HEK293 (cell line): Measurements from ENCODE around the gene TMEM143.
A peak's percentile ranks its signal among the peaks of the same experiment; 100 is the strongest.

ENCODE experiments used
- KLF1 ChIP-seq: fragments of 450-650 bp; formaldehyde crosslinking; IDR thresholded peaks from 2 replicates; pipeline ENCODE4 v1.5.1; 2016; ENCODE audit warnings: missing biosample characterization, missing genetic modification characterization
- MZF1 ChIP-seq: fragments of 450-650 bp; formaldehyde crosslinking; IDR thresholded peaks from 2 replicates; pipeline ENCODE4 v1.5.1; 2017; ENCODE audit warnings: missing biosample characterization, missing genetic modification characterization, borderline replicate concordance
- OVOL3 ChIP-seq: fragments of 450-650 bp; formaldehyde crosslinking; IDR thresholded peaks from 2 replicates; pipeline ENCODE4 v1.5.1; 2016; ENCODE audit warnings: missing biosample characterization, missing genetic modification characterization
- ZBTB20 ChIP-seq: fragments of 450-650 bp; formaldehyde crosslinking; IDR thresholded peaks from 2 replicates; pipeline ENCODE4 v1.5.1; 2016; ENCODE audit warnings: missing biosample characterization, missing genetic modification characterization
- ZFP3 ChIP-seq: fragments of 450-650 bp; formaldehyde crosslinking; IDR thresholded peaks from 2 replicates; pipeline ENCODE4 v1.5.1; 2016; ENCODE audit warnings: low read depth, missing biosample characterization, missing genetic modification characterization
- ZNF202 ChIP-seq: fragments of 450-650 bp; formaldehyde crosslinking; IDR thresholded peaks from 2 replicates; pipeline ENCODE4 v1.5.1; 2016; ENCODE audit warnings: missing biosample characterization, missing genetic modification characterization, borderline replicate concordance
- ZNF239 ChIP-seq: fragments of 450-650 bp; formaldehyde crosslinking; IDR thresholded peaks from 2 replicates; pipeline ENCODE4 v1.5.1; 2016; ENCODE audit warnings: missing biosample characterization, missing genetic modification characterization
- ZNF510 ChIP-seq: fragments of 450-650 bp; formaldehyde crosslinking; IDR thresholded peaks from 2 replicates; pipeline ENCODE4 v1.5.1; 2018; ENCODE audit warnings: mild to moderate bottlenecking, missing genetic modification characterization, missing biosample characterization; ENCODE audit not compliant: insufficient replicate concordance
- ZNF521 ChIP-seq: fragments of 450-650 bp; formaldehyde crosslinking; IDR thresholded peaks from 2 replicates; pipeline ENCODE4 v1.5.1; 2017; ENCODE audit warnings: missing biosample characterization, mild to moderate bottlenecking, missing genetic modification characterization
- ZNF555 ChIP-seq: fragments of 450-650 bp; formaldehyde crosslinking; conservative IDR thresholded peaks from 2 replicates; pipeline ENCODE4 v1.5.1; 2017; ENCODE audit warnings: missing biosample characterization, mild to moderate bottlenecking, missing genetic modification characterization, inconsistent platforms
- ZNF558 ChIP-seq: fragments of 450-650 bp; formaldehyde crosslinking; IDR thresholded peaks from 2 replicates; pipeline ENCODE4 v1.5.1; 2016; ENCODE audit warnings: missing biosample characterization, missing genetic modification characterization
- ZNF610 ChIP-seq: fragments of 450-650 bp; formaldehyde crosslinking; IDR thresholded peaks from 2 replicates; pipeline ENCODE4 v1.5.1; 2016; ENCODE audit warnings: missing biosample characterization, missing genetic modification characterization, borderline replicate concordance
- ZNF785 ChIP-seq: fragments of 450-650 bp; formaldehyde crosslinking; IDR thresholded peaks from 2 replicates; pipeline ENCODE4 v1.5.1; 2016; ENCODE audit warnings: missing biosample characterization, missing genetic modification characterization
- ZNF792 ChIP-seq: fragments of 450-650 bp; formaldehyde crosslinking; IDR thresholded peaks from 2 replicates; pipeline ENCODE4 v1.5.1; 2016; ENCODE audit warnings: missing biosample characterization, missing genetic modification characterization
- ZSCAN30 ChIP-seq: fragments of 450-650 bp; IDR thresholded peaks from 2 replicates; pipeline ENCODE4 v1.5.1; 2018; ENCODE audit warnings: missing biosample characterization, mild to moderate bottlenecking, missing genetic modification characterization, moderate library complexity
- ZSCAN5A ChIP-seq: fragments of 450-650 bp; formaldehyde crosslinking; IDR thresholded peaks from 2 replicates; pipeline ENCODE4 v1.5.1; 2016; ENCODE audit warnings: missing biosample characterization, missing genetic modification characterization
- TF ChIP-seq, protein P1 (sequence below): fragments of 450-650 bp; formaldehyde crosslinking; conservative IDR thresholded peaks from 2 replicates; pipeline ENCODE4 v1.5.1; 2016; ENCODE audit warnings: low read depth, missing biosample characterization, missing genetic modification characterization
- TF ChIP-seq, protein P2 (sequence below): fragments of 450-650 bp; formaldehyde crosslinking; IDR thresholded peaks from 2 replicates; pipeline ENCODE4 v1.5.1; 2016; ENCODE audit warnings: missing biosample characterization, missing genetic modification characterization
- TF ChIP-seq, protein P3 (sequence below): fragments of 450-650 bp; formaldehyde crosslinking; IDR thresholded peaks from 2 replicates; pipeline ENCODE4 v1.5.0; 2017; ENCODE audit warnings: missing biosample characterization, missing genetic modification characterization, borderline replicate concordance
- TF ChIP-seq, protein P4 (sequence below): fragments of 450-650 bp; formaldehyde crosslinking; IDR thresholded peaks from 2 replicates; pipeline ENCODE4 v1.5.1; 2016; ENCODE audit warnings: missing biosample characterization, missing genetic modification characterization
- TF ChIP-seq, protein P5 (sequence below): fragments of 450-650 bp; formaldehyde crosslinking; IDR thresholded peaks from 2 replicates; pipeline ENCODE4 v1.5.1; 2016; ENCODE audit warnings: missing biosample characterization, missing genetic modification characterization

The TMEM143 gene

DNA sequence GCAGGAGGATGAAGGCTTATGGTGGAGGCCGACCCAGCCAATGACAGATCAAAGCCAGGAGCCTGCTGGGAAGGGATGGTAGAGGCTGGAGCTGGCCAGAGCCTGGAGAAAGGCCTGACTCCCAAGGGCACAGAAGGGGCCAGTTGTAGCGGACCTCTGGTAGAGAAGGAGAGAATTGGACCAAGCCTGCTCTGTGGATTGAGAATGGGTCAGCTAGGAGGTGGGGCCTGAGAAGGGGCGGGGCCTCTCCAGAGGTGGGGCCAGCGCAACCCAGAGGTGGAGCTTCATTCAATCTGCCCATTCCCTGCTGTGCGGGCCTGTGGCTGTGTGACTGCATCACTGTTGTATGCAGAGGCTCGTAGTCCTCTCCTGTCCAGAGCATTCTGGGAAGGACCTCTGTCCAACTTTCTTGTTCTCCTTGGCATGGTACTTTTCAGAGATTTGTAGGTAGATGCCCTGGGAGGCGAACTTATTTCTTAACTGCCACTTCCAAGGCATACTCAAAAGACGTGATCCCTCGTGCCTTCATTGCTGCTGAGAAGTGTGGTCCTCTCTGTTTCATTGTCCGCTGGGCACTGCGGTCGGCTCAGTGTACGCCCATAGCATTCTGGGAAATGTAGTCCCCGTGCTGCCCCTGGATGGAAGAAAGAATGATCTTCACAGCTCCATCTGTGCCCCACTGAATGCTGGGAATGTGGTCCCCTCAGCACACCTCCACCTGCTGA lies 36.4 kb upstream of the TMEM143 start (continued):
- TF ChIP-seq ZSCAN30 (tag by site-specific recombination), result 0 out of 2 replicates have a peak, but pooled peaks have one; percentile 24
- peak; percentile 72 for TF ChIP-seq ZBTB20 (tag by site-specific recombination)
- TF ChIP-seq ZNF202 (tag by site-specific recombination), result no peak
- TF ChIP-seq OVOL3 (tag by site-specific recombination), result no peak
- no peak for TF ChIP-seq ZNF239 (tag by site-specific recombination)
- TF ChIP-seq, protein P1, sequence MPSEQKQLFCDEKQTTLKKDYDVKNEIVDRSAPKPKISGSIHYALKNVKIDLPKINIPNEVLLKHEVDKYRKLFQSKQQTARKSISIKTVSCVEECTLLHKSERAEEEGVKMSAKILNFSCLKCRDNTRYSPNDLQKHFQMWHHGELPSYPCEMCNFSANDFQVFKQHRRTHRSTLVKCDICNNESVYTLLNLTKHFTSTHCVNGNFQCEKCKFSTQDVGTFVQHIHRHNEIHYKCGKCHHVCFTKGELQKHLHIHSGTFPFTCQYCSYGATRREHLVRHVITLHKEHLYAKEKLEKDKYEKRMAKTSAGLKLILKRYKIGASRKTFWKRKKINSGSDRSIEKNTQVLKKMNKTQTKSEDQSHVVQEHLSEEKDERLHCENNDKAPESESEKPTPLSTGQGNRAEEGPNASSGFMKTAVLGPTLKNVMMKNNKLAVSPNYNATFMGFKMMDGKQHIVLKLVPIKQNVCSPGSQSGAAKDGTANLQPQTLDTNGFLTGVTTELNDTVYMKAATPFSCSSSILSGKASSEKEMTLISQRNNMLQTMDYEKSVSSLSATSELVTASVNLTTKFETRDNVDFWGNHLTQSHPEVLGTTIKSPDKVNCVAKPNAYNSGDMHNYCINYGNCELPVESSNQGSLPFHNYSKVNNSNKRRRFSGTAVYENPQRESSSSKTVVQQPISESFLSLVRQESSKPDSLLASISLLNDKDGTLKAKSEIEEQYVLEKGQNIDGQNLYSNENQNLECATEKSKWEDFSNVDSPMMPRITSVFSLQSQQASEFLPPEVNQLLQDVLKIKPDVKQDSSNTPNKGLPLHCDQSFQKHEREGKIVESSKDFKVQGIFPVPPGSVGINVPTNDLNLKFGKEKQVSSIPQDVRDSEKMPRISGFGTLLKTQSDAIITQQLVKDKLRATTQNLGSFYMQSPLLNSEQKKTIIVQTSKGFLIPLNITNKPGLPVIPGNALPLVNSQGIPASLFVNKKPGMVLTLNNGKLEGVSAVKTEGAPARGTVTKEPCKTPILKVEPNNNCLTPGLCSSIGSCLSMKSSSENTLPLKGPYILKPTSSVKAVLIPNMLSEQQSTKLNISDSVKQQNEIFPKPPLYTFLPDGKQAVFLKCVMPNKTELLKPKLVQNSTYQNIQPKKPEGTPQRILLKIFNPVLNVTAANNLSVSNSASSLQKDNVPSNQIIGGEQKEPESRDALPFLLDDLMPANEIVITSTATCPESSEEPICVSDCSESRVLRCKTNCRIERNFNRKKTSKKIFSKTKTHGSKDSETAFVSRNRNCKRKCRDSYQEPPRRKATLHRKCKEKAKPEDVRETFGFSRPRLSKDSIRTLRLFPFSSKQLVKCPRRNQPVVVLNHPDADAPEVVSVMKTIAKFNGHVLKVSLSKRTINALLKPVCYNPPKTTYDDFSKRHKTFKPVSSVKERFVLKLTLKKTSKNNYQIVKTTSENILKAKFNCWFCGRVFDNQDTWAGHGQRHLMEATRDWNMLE (tag by site-specific recombination), result peak; percentile 34; the same call in 1 of the 2 replicates
- TF ChIP-seq MZF1, result no peak
- TF ChIP-seq KLF1 (tag by site-specific recombination), result peak; percentile 13; the same call in 1 of the 2 replicates
- no peak for TF ChIP-seq ZFP3 (tag by site-specific recombination)
- TF ChIP-seq ZNF785, result no peak
- TF ChIP-seq, protein P2, sequence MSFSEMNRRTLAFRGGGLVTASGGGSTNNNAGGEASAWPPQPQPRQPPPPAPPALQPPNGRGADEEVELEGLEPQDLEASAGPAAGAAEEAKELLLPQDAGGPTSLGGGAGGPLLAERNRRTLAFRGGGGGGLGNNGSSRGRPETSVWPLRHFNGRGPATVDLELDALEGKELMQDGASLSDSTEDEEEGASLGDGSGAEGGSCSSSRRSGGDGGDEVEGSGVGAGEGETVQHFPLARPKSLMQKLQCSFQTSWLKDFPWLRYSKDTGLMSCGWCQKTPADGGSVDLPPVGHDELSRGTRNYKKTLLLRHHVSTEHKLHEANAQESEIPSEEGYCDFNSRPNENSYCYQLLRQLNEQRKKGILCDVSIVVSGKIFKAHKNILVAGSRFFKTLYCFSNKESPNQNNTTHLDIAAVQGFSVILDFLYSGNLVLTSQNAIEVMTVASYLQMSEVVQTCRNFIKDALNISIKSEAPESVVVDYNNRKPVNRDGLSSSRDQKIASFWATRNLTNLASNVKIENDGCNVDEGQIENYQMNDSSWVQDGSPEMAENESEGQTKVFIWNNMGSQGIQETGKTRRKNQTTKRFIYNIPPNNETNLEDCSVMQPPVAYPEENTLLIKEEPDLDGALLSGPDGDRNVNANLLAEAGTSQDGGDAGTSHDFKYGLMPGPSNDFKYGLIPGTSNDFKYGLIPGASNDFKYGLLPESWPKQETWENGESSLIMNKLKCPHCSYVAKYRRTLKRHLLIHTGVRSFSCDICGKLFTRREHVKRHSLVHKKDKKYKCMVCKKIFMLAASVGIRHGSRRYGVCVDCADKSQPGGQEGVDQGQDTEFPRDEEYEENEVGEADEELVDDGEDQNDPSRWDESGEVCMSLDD (tag by site-specific recombination), result no peak
- TF ChIP-seq, protein P3, sequence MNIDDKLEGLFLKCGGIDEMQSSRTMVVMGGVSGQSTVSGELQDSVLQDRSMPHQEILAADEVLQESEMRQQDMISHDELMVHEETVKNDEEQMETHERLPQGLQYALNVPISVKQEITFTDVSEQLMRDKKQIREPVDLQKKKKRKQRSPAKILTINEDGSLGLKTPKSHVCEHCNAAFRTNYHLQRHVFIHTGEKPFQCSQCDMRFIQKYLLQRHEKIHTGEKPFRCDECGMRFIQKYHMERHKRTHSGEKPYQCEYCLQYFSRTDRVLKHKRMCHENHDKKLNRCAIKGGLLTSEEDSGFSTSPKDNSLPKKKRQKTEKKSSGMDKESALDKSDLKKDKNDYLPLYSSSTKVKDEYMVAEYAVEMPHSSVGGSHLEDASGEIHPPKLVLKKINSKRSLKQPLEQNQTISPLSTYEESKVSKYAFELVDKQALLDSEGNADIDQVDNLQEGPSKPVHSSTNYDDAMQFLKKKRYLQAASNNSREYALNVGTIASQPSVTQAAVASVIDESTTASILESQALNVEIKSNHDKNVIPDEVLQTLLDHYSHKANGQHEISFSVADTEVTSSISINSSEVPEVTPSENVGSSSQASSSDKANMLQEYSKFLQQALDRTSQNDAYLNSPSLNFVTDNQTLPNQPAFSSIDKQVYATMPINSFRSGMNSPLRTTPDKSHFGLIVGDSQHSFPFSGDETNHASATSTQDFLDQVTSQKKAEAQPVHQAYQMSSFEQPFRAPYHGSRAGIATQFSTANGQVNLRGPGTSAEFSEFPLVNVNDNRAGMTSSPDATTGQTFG (tag by site-specific recombination), result no peak
- no peak for TF ChIP-seq ZNF555 (tag by site-specific recombination)
- TF ChIP-seq ZNF558 (tag by site-specific recombination), result no peak
- TF ChIP-seq ZSCAN5A (tag by site-specific recombination), result no peak
- no peak for TF ChIP-seq ZNF792 (tag by site-specific recombination)
- TF ChIP-seq, protein P4, sequence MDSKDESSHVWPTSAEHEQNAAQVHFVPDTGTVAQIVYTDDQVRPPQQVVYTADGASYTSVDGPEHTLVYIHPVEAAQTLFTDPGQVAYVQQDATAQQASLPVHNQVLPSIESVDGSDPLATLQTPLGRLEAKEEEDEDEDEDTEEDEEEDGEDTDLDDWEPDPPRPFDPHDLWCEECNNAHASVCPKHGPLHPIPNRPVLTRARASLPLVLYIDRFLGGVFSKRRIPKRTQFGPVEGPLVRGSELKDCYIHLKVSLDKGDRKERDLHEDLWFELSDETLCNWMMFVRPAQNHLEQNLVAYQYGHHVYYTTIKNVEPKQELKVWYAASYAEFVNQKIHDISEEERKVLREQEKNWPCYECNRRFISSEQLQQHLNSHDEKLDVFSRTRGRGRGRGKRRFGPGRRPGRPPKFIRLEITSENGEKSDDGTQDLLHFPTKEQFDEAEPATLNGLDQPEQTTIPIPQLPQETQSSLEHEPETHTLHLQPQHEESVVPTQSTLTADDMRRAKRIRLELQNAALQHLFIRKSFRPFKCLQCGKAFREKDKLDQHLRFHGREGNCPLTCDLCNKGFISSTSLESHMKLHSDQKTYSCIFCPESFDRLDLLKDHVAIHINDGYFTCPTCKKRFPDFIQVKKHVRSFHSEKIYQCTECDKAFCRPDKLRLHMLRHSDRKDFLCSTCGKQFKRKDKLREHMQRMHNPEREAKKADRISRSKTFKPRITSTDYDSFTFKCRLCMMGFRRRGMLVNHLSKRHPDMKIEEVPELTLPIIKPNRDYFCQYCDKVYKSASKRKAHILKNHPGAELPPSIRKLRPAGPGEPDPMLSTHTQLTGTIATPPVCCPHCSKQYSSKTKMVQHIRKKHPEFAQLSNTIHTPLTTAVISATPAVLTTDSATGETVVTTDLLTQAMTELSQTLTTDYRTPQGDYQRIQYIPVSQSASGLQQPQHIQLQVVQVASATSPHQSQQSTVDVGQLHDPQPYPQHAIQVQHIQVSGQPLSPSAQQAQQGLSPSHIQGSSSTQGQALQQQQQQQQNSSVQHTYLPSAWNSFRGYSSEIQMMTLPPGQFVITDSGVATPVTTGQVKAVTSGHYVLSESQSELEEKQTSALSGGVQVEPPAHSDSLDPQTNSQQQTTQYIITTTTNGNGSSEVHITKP (tag by site-specific recombination), result peak; percentile 83
- no peak for TF ChIP-seq ZNF510
- no peak for TF ChIP-seq ZNF521
- TF ChIP-seq ZNF610, result no peak
- TF ChIP-seq, protein P5, sequence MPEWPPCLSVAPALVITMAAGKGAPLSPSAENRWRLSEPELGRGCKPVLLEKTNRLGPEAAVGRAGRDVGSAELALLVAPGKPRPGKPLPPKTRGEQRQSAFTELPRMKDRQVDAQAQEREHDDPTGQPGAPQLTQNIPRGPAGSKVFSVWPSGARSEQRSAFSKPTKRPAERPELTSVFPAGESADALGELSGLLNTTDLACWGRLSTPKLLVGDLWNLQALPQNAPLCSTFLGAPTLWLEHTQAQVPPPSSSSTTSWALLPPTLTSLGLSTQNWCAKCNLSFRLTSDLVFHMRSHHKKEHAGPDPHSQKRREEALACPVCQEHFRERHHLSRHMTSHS (tag by site-specific recombination), result no peak
